Stimulated activated CD4-positive, alpha-beta T cell treated with anti-CD3 and anti-CD28 coated beads, Interleukin-4, amount 100 ng/mL, for 24 hours (primary cell): ENCODE results near the gene UGT2B11.
"Not testable (repeated sequence)": the region's sequence is repeated elsewhere in the genome, so short reads cannot be mapped to it uniquely, and the experiment has no call there.

Source experiments
- DNase-seq: peaks from one replicate; pipeline ENCODE4 v3.0.0-alpha.2; 2020

Gene UGT2B11

GRCh38 chr4:69214716-69215115, at the start of gene UGT2B11:
Gene UGT2B11 (minus strand): TSS chr4:69214748. CDS start chr4:69214722, 26 bp downstream.
- no peak for DNase-seq

- DNase-seq: not testable (repeated sequence)
These were observed 38.7 kb upstream of the UGT2B11 start for GRCh38 chr4:69253147-69253772.

GRCh38 chr4:69250884-69251283, 36.3 kb upstream of the UGT2B11 start:
- DNase-seq: not testable (repeated sequence)

DNA sequence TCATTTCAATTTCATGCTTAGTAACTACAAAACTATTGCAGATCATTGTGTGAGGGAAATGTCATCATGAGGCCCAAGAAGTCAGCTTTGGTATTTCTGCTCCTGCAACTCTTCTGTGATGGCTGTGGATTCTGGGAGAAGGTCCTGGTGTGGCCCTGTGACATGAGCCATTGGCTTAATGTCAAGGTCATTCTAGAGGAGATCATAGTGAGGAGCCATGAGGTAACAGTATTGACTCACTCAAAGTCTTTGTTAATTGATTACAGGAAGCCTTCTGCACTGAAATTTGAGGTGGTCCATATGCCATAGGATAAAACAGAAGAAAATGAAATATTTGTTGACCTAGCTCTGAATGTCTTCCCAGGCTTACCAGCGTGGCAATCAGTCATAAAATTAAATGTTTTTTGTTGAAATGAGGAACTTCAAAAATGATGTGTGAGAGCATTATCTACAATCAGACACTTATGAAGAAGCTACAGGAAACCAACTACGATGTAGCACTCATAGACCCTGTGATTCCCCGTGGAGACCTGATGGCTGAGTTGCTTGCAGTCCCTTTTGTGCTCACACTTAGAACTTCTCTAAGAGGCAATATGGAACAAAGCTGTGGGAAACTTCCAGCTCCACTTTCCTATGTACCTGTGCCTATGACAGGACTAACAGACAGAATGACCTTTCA, 28.2 kb upstream of the UGT2B11 start:
- DNase-seq: not testable (repeated sequence)

DNA sequence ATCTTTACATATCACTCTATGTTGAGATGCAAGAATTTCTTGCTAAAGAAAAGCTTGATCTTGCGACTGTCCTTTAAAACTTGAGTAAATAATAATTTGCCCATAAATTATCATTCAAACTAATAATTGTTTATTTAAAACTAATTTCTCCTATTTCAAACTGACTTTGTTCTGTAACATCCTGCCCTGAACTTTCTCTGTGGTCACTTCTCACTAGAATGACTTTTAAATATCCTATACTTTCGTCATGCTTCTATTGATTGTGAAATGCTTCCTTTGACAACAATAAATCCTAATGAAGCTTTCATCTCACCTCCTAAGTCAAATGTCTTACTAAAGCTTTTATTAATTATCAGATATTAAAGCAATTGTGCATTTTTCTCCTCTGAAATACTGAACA, 27.2 kb upstream of the UGT2B11 start:
- DNase-seq: not testable (repeated sequence)

DNA sequence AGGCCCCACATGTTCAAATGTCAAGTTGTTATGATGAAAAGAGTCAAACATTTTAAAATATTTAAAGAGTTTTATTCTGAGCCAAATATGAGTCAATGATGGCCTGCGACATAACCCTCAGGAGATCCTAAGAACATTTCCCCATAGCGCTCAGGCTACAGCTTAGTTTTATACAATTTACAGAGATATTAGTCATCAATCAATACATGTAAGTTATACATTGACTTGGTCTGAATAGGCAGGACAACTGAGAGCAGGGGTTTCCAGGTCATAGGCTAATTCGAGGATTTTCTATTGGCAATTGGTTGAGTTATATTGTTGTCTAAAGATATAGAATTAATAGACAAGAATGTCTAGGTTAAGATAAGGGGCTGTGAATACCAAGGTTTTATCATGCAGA, 26.2 kb upstream of the UGT2B11 start:
- not testable (repeated sequence) for DNase-seq

GRCh38 chr4:69239557-69240168, 25.1 kb upstream of the UGT2B11 start:
- DNase-seq: no peak

DNA sequence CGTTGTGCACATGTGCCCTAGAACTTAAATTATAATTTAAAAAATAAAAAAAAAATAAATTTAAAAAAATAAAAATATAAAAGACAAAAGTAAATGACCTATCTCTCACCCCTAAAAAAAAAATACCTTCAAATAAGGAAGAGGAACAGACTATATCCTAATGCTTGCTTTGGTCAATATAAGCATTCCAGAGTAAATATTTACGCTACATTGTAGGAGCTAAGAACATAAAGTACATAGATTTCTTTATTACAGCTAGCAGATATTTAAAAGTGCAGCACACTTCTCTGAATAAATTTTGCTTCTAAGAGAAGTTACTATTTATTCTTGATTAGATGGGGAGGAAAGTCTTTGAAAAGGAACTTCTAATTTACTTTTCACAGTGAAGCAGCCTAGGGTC, 24.5 kb upstream of the UGT2B11 start:
- no peak for DNase-seq

DNA sequence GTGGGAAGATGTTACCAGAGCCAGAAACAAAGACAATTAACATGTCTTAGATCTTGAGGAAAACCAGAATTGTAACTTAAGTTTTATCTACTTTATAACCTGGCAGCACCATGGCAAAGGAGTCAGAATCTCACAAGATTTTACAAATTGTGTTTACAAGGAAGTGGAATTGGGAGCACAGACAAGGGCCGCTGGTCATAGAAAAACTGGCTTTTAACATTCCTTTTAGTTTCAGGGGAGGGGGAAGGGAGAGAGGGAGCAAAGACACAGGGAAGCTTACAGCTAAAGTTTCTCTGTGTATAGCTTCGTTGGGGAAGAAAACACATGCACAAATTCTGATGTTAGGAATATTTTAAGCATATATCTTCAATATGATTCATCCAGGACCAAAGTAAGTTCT, 10.3 kb upstream of the UGT2B11 start:
- DNase-seq: no peak

DNA sequence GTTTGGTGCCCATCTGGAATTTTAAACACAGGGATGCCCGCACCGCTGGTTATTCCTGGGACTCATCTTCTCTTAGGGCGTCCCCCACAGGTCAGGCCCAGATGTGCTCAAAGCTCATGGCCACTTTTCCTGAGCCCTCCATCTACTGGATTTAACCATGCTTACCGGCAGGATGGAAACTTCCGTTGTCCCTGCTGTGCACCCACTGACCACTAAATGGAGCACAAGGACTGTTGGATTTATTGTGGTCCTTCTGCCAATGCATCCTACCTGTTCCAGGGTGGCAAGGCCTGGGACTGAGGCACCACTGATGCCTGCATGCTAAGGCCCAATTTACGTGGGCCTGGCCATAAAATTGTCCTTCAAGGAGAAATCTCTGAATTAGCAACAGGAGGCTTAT, 8.7 kb upstream of the UGT2B11 start:
- not testable (repeated sequence) for DNase-seq

DNA sequence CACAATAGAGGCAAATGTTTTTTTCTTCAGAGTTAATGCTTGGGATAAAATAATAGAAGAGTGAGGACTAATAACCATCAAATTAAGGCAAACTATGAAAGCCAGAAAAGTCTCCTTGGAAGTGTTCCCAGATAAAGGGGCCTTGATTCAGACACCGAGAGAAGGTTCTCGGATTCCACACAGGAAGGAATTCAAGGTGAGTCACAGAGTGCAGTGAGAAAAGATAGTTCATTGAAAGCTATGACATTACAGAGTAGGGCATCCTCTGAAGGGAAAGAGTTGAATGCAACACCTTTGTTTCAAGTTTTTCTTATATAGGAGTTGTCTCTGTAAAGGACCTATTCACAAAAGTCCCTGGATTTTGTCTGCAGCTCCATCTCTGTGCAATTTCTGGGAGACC, 3.9 kb upstream of the UGT2B11 start:
- DNase-seq: not testable (repeated sequence)

- DNase-seq: no peak
These were observed 3.6 kb downstream of the UGT2B11 start for GRCh38 chr4:69210911-69211310.

- not testable (repeated sequence) for DNase-seq
These were observed 16.0 kb downstream of the UGT2B11 start for GRCh38 chr4:69198506-69198905.

- no peak for DNase-seq
These were observed 18.2 kb downstream of the UGT2B11 start for GRCh38 chr4:69196209-69196965.

DNA sequence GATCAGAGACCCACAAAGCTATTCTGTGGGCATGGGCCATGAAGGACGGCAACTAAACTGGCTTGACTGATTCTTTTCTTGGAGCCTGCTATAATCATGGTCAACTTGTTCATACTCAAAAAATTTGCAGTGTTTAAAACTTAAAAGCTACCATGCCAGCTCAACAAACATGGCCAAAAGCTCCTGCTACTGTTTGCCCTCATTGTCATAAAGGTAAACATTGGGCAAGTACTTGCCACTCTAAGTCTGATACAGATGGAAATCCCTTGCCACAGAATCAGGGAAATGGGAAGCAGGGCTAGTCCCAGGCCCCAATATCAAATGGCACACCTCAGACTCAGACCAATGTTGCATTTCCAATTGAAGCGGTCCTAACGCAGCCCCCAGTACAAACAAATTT, 20.4 kb downstream of the UGT2B11 start:
- DNase-seq: no peak

- DNase-seq: not testable (repeated sequence)
These were observed 22.6 kb downstream of the UGT2B11 start for GRCh38 chr4:69191905-69192304.

- not testable (repeated sequence) for DNase-seq
These were observed 23.9 kb downstream of the UGT2B11 start for GRCh38 chr4:69190621-69191020.

- DNase-seq: not testable (repeated sequence)
These were observed 32.9 kb downstream of the UGT2B11 start for GRCh38 chr4:69181519-69182169.

GRCh38 chr4:69179817-69180216, 34.7 kb downstream of the UGT2B11 start:
- not testable (repeated sequence) for DNase-seq

DNA sequence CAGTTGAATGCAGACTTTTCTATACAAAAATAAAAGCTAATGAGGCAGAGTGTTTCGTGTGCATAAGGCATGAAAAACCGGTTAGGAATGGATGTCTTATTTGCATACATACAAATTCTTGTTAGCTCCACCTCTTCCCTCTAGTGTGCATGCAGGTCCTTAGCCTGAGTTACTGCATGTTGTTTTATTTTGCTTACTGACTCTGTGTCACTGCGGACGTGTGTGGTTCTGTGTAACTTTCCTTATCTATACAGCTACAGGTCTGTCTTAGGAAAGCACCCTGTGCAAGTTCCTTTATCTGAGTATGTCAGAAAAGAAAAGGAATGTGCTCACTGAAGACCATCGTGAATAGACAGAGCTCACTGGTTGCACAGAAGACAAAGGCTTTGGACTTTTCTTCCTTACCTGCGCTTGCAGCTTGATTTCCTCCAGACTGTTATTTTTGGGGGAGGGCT, 35.8 kb downstream of the UGT2B11 start:
- not testable (repeated sequence) for DNase-seq

DNA sequence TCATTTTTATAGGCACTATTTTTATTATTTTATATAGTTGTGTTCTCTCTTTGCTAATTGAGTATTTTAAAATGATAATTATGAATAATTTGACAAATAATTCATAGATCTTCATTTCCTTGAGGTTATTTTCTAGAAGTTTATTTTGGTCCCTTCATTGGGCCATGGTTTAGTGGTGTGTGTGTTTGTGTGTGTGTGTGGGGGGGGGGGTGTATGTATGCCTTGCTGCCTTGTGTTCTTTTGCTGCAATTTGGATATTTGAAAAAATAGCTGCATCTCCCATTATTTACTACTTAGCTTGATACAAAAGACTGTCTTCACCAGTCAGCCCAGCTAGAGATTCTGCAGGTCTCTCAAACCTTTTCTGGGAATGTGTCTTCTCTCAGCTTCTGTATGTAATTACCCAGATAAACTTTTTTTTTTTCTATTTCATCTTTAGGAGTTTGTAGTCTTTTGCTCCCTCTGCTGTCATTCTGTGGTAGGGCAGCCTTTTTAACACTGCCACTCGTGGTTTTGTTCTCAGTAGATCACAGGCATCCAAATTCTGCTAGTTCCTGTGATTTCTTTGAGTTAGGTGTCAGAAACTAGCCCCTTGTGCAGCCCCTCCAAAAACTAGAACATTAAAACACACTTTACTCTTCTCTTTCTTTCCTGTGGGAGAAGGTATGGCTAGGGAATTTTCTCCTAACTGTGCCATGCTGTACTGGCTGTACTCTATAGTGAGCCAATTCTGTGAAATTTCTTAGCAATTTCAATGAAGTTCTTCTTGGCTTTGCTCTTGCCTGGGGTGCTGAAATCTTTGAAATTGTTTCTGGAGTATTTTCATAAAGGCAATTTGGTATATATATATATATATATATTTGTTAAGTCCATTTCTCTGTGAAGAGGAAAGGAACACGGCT, 44.1 kb downstream of the UGT2B11 start:
- peak; percentile 8 for DNase-seq

GRCh38 chr4:69169171-69169570, 45.4 kb downstream of the UGT2B11 start:
- DNase-seq: not testable (repeated sequence)
